HG03442 (cell line): ENCODE data around the gene DRC7.

Experiments
- ATAC-seq: cut with Tn5 transposase; IDR thresholded peaks from one replicate; pipeline ENCODE4 v1.9.1; 2021; ENCODE audit warnings: mild to moderate bottlenecking, moderate library complexity; ENCODE audit not compliant: unreplicated experiment

Gene DRC7

GRCh38 chr16:57690782-57691471 lies 3.7 kb upstream of the DRC7 start:
- ATAC-seq: no peak

GRCh38 chr16:57692636-57693035 lies 2.0 kb upstream of the DRC7 start:
- ATAC-seq: no peak

GRCh38 chr16:57693550-57693949 lies 1.1 kb upstream of the DRC7 start:
- no peak for ATAC-seq

GRCh38 chr16:57694231-57694724 lies 328 bp upstream of the DRC7 start:
- ATAC-seq: no peak

GRCh38 chr16:57695680-57696069 lies 1.1 kb downstream of the DRC7 start:
- no peak for ATAC-seq

- no peak for ATAC-seq
Observed at GRCh38 chr16:57696240-57696639, 1.6 kb downstream of the DRC7 start.

- no peak for ATAC-seq
Observed at GRCh38 chr16:57697896-57698537, 3.4 kb downstream of the DRC7 start.

- ATAC-seq: no peak
Observed at GRCh38 chr16:57698812-57699405, 4.3 kb downstream of the DRC7 start.

- ATAC-seq: no peak
Observed at GRCh38 chr16:57699481-57699880, 4.9 kb downstream of the DRC7 start.

GRCh38 chr16:57699899-57700298 lies 5.3 kb downstream of the DRC7 start:
- ATAC-seq: no peak

GRCh38 chr16:57700781-57701551 lies 6.4 kb downstream of the DRC7 start:
- no peak for ATAC-seq

GRCh38 chr16:57701759-57702371 lies 7.3 kb downstream of the DRC7 start:
- ATAC-seq: no peak

- no peak for ATAC-seq
Observed at GRCh38 chr16:57703416-57704010, 8.9 kb downstream of the DRC7 start.

- no peak for ATAC-seq
Observed at GRCh38 chr16:57704011-57704904, 9.7 kb downstream of the DRC7 start.

- no peak for ATAC-seq
Observed at GRCh38 chr16:57704905-57705852, 10.6 kb downstream of the DRC7 start.

- ATAC-seq: no peak
Observed at GRCh38 chr16:57706717-57707116, 12.1 kb downstream of the DRC7 start.

- ATAC-seq: no peak
Observed at GRCh38 chr16:57707331-57707730, 12.7 kb downstream of the DRC7 start.

GRCh38 chr16:57708168-57708567 lies 13.6 kb downstream of the DRC7 start:
- no peak for ATAC-seq
